ENCODE measurements around the gene LIMS2.

The LIMS2 gene

GRCh38 chr2:127661072-127661649 lies 14.2 kb downstream of the LIMS2 start:
- TF ChIP-seq Cebpa-rat (IDR thresholded peaks at IDR 0.05) = no peak
- Histone ChIP-seq H3K9ac (no peak overlapping the region), H3K27me3 (peaks cover 36 to 44% (median 36%) of the 10 kb centered on the region in 11 experiments), H3K9me3 (replicated peaks in 1 of 11) (peaks cover 15 to 41% (median 25%) of the 10 kb centered on the region in 11 experiments; a peak in 20 of 22 replicates), H3K36me3 (peaks cover 0 to 18% (median 4%) of the 10 kb centered on the region in 11 experiments; a peak in 6 of 22 replicates), H3K4me2 (no peak overlapping the region; a peak in 1 of 22 replicates), H4K20me1 (peaks cover 0 to 22% (median 0%) of the 10 kb centered on the region in 11 experiments; a peak in 4 of 22 replicates), H3K27ac (no peak overlapping the region), H3K4me1 (peaks cover 7 to 43% (median 34%) of the 10 kb centered on the region in 10 experiments; a peak in 18 of 20 replicates), H3K4me3 (no peak overlapping the region)

- peaks cover 7 to 49% (median 36%) of the 10 kb centered on the region in 10 experiments; a peak in 18 of 20 replicates for H3K4me1 ChIP-seq
These were observed 15.1 kb downstream of the LIMS2 start for GRCh38 chr2:127660291-127660578.

GRCh38 chr2:127659408-127660290 lies 15.7 kb downstream of the LIMS2 start:
- Histone ChIP-seq H3K27ac (peak overlapping the region in 4 of 11 experiments; percentile 18 to 42 (median 30); a peak in 5 of 22 replicates), H3K9ac (0 out of 22 replicates have a peak overlapping the region, but pooled peaks of 1 of the 11 experiments have one; percentile 1), H3K4me2 (peak overlapping the region; percentile 43 to 77 (median 66)), H3K4me1 (peaks cover 7 to 49% (median 36%) of the 10 kb centered on the region in 10 experiments; a peak in 18 of 20 replicates), H4K20me1 (peaks cover 0 to 14% (median 0%) of the 10 kb centered on the region in 11 experiments; a peak in 2 of 22 replicates), H3K9me3 (replicated peaks in 1 of 11) (peaks cover 8 to 30% (median 19%) of the 10 kb centered on the region in 11 experiments; a peak in 20 of 22 replicates), H3K4me3 (no peak overlapping the region), H3K27me3 (peaks cover 21 to 29% (median 21%) of the 10 kb centered on the region in 11 experiments), H3K36me3 (peaks cover 0 to 11% (median 0%) of the 10 kb centered on the region in 11 experiments; a peak in 6 of 22 replicates)
- TF ChIP-seq Cebpa-rat (IDR thresholded peaks at IDR 0.05) = no peak

More at GRCh38 chr2:127660291-127660578, 15.1 kb downstream of the LIMS2 start:
- peaks cover 0 to 19% (median 0%) of the 10 kb centered on the region in 11 experiments; a peak in 4 of 22 replicates for H4K20me1 ChIP-seq
- H3K4me3 ChIP-seq = no peak overlapping the region
- peaks cover 26 to 35% (median 27%) of the 10 kb centered on the region in 11 experiments for H3K27me3 ChIP-seq
- no peak overlapping the region for H3K9ac ChIP-seq
- no peak for TF ChIP-seq Cebpa-rat (IDR thresholded peaks at IDR 0.05)
- H3K4me2 ChIP-seq = 0 out of 22 replicates have a peak overlapping the region, but pooled peaks of 1 of the 11 experiments have one; percentile 66
- peaks cover 14 to 36% (median 25%) of the 10 kb centered on the region in 11 experiments; a peak in 20 of 22 replicates for H3K9me3 ChIP-seq (replicated peaks in 1 of 11)
- H3K27ac ChIP-seq = no peak overlapping the region
- H3K36me3 ChIP-seq = peaks cover 0 to 17% (median 4%) of the 10 kb centered on the region in 11 experiments; a peak in 6 of 22 replicates

- Histone ChIP-seq H3K27me3 (peaks cover 12 to 21% (median 13%) of the 10 kb centered on the region in 11 experiments), H3K4me2 (peak overlapping the region in 10 of 11 experiments; percentile 45 to 77 (median 66); a peak in 18 of 22 replicates), H4K20me1 (peaks cover 0 to 7% (median 0%) of the 10 kb centered on the region in 11 experiments; a peak in 2 of 22 replicates), H3K4me1 (peaks cover 7 to 52% (median 40%) of the 10 kb centered on the region in 10 experiments; a peak in 18 of 20 replicates), H3K9ac (no peak overlapping the region), H3K27ac (peak overlapping the region in 3 of 11 experiments; percentile 18 to 42 (median 37); a peak in 4 of 22 replicates), H3K9me3 (replicated peaks in 1 of 11) (peaks cover 0 to 22% (median 11%) of the 10 kb centered on the region in 11 experiments; a peak in 19 of 22 replicates), H3K4me3 (no peak overlapping the region), H3K36me3 (peaks cover 0 to 5% (median 0%) of the 10 kb centered on the region in 11 experiments; a peak in 2 of 22 replicates)
- TF ChIP-seq Cebpa-rat (IDR thresholded peaks at IDR 0.05) = no peak
These were observed 16.5 kb downstream of the LIMS2 start for GRCh38 chr2:127658641-127659407.

- Histone ChIP-seq H3K4me1 (peaks cover 7 to 59% (median 46%) of the 10 kb centered on the region in 10 experiments; a peak in 18 of 20 replicates), H3K9ac (no peak overlapping the region), H3K4me3 (no peak overlapping the region), H3K27ac (no peak overlapping the region), H3K9me3 (replicated peaks in 1 of 11) (peaks cover 0 to 20% (median 9%) of the 10 kb centered on the region in 11 experiments; a peak in 16 of 22 replicates), H3K27me3 (peaks cover 6 to 14% (median 6%) of the 10 kb centered on the region in 11 experiments), H3K36me3 (peaks cover 0 to 5% (median 0%) of the 10 kb centered on the region in 11 experiments; a peak in 2 of 22 replicates), H4K20me1 (peaks cover 0 to 3% (median 0%) of the 10 kb centered on the region in 11 experiments; a peak in 1 of 22 replicates), H3K4me2 (peak overlapping the region in 7 of 11 experiments; percentile 64 to 77 (median 70); a peak in 9 of 22 replicates)
- TF ChIP-seq Cebpa-rat (IDR thresholded peaks at IDR 0.05) = no peak
These were observed 17.2 kb downstream of the LIMS2 start for GRCh38 chr2:127658146-127658545.

GRCh38 chr2:127657232-127657595 lies 18.1 kb downstream of the LIMS2 start:
- Histone ChIP-seq H3K27ac (0 out of 22 replicates have a peak overlapping the region, but pooled peaks of 1 of the 11 experiments have one; percentile 38), H3K9ac (peak overlapping the region in 2 of 11 experiments; percentile 25 to 52; a peak in 2 of 22 replicates), H3K4me2 (peak overlapping the region in 10 of 11 experiments; percentile 12 to 77 (median 68); a peak in 17 of 22 replicates), H4K20me1 (peaks cover 0 to 3% (median 0%) of the 10 kb centered on the region in 11 experiments; a peak in 1 of 22 replicates), H3K36me3 (peaks cover 0 to 5% (median 0%) of the 10 kb centered on the region in 11 experiments; a peak in 2 of 22 replicates), H3K9me3 (replicated peaks in 1 of 11) (peaks cover 0 to 20% (median 9%) of the 10 kb centered on the region in 11 experiments; a peak in 16 of 22 replicates), H3K4me3 (no peak overlapping the region), H3K27me3 (peaks cover 0 to 5% (median 0%) of the 10 kb centered on the region in 11 experiments; a peak in 4 of 22 replicates), H3K4me1 (peaks cover 12 to 68% (median 56%) of the 10 kb centered on the region in 10 experiments)
- no peak for TF ChIP-seq Cebpa-rat (IDR thresholded peaks at IDR 0.05)

GRCh38 chr2:127656569-127657231 lies 18.6 kb downstream of the LIMS2 start:
- peaks cover 0 to 4% (median 0%) of the 10 kb centered on the region in 11 experiments; a peak in 1 of 22 replicates for H4K20me1 ChIP-seq
- H3K9ac ChIP-seq = peak overlapping the region in 2 of 11 experiments; percentile 25 to 52; a peak in 2 of 22 replicates
- H3K9me3 ChIP-seq (replicated peaks in 1 of 11) = peaks cover 0 to 20% (median 9%) of the 10 kb centered on the region in 11 experiments; a peak in 16 of 22 replicates
- no peak overlapping the region for H3K4me3 ChIP-seq
- peaks cover 0 to 5% (median 0%) of the 10 kb centered on the region in 11 experiments; a peak in 2 of 22 replicates for H3K36me3 ChIP-seq
- H3K4me1 ChIP-seq = peaks cover 18 to 73% (median 61%) of the 10 kb centered on the region in 10 experiments
- H3K27ac ChIP-seq = 0 out of 22 replicates have a peak overlapping the region, but pooled peaks of 1 of the 11 experiments have one; percentile 38
- H3K4me2 ChIP-seq = peak overlapping the region in 10 of 11 experiments; percentile 12 to 77 (median 68); a peak in 18 of 22 replicates
- H3K27me3 ChIP-seq = peaks cover 0 to 7% (median 0%) of the 10 kb centered on the region in 11 experiments; a peak in 2 of 22 replicates
- no peak for TF ChIP-seq Cebpa-rat (IDR thresholded peaks at IDR 0.05)

Data from BLaER1 treated with 17β-estradiol and CSF1 and Interleukin-3, amounts not matched to agents 10 nM and 100 nM (cell line).